ENCODE measurements around the gene RICTOR. TPM values are rescaled to one million over a fixed set of nuclear protein-coding genes. Genes with fewer than 3 reads are reported as not detected.

Gene RICTOR
- polyA plus RNA-seq, 2 of the 4 experiments (the other 2 are of a cell fraction) = 6.5 to 28.5 TPM

DNA sequence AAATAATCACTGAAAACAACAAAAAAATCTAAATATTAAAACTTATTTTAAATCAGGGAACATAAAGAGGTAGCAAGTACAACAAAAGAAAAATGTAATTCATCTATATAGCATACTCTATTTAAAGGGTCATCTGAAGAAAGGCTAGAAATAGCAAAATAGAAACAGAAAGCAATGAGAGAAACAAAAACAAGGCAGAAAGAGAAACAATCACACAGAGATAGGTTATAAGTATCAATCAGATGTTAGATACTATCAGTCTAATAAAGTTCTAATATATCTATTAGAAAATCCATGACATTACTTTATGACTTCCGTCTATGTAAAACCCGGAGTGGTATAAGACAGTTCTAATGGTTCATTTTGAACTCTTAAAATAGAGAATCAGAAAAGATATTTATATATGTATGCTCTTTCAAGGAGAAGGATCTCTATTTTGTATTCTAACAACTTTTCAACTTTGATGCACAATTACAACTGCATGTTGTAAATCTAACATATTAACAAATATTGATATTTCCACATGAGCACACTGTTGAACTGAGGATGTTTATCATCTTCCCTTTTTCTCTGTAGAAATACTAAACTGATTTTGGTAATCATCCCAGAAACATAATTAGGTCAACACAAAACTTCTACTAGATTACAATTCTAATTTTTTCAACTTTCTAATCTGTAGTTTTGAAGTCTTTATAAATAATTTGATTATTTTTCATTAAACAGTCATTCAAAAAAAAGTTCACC lies 15.8 kb downstream of the RICTOR start:
- ChIA-PET POLR2A (no interaction called here), CTCF (interaction anchor here (0.6 kb wide), 1 partner anchor 747 kb away, joined by 3 read pairs; no protein-coding TSS in a partner anchor)
- no peak for DNase-seq (ENCODE audit: low read depth in 1 of 2, low spot score in 1 of 2)
- H3K9me3 ChIP-seq = no peaks in the 10 kb centered on the region
- 51% methylated on average over 2 of the region's 2 CpGs for WGBS (ENCODE audit: missing lambda C conversion rate)
- TF ChIP-seq MYC (IDR thresholded peaks at IDR 0.05; ENCODE audit: borderline replicate concordance, low read length) = no peak
- H3K4me3 ChIP-seq = peak overlapping the region; percentile 35
- H3K4me1 ChIP-seq = peaks cover 55% of the 10 kb centered on the region
- no peak for ATAC-seq
- no peak overlapping the region for H3K27ac ChIP-seq
- peak overlapping the region; percentile 76 for H3K4me2 ChIP-seq
- peak; percentile 79 for FAIRE-seq

DNA sequence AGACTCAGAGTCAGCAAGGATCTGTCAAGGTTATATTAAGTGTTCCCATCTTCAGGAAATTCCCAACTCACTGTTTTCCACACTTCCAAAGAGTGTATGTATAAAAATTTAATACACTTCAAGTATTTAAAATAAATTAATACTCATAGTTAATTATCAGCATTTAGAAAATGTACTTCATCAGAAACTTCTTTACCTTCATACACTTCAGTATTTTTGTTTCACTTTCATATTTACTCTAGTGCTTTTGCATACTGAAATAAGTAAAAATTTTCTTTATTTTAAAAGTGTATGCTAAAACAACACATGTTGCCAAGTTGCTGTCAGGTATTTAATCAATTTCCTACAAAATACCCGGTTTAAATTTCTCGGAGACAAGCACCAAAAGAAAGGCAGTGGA lies 16.5 kb downstream of the RICTOR start:
- Histone ChIP-seq H3K27ac (no peak overlapping the region), H3K9me3 (no peaks in the 10 kb centered on the region), H3K4me1 (peaks cover 49% of the 10 kb centered on the region), H3K4me2 (peak overlapping the region; percentile 76), H3K4me3 (peak overlapping the region; percentile 35)
- 9% methylated on average over 2 of the region's 2 CpGs for WGBS (ENCODE audit: missing lambda C conversion rate)
- DNase-seq (ENCODE audit: low read depth in 1 of 2, low spot score in 1 of 2) = no peak
- POLR2A ChIA-PET = no interaction called here
- CTCF ChIA-PET = interaction anchor here (0.6 kb wide), 1 partner anchor 746 kb away, joined by 3 read pairs; no protein-coding TSS in a partner anchor
- no peak for TF ChIP-seq MAZ (IDR thresholded peaks at IDR 0.05; ENCODE audit: borderline replicate concordance, low read depth, low read length)
- no peak for TF ChIP-seq EP300 (IDR thresholded peaks at IDR 0.05)
- TF ChIP-seq HOXB5 (CRISPR knock-in tag; IDR thresholded peaks at IDR 0.05) = no peak
- TF ChIP-seq POLR2AphosphoS2 (conservative IDR thresholded peaks at IDR 0.05; ENCODE audit: low read length) = no peak
- TF ChIP-seq JUN (IDR thresholded peaks at IDR 0.05) = no peak
- TF ChIP-seq RFX5 (IDR thresholded peaks at IDR 0.05) = no peak
- TF ChIP-seq CBX2 (IDR thresholded peaks at IDR 0.05; ENCODE audit: borderline replicate concordance, low read depth) = no peak
- no peak for TF ChIP-seq FOSL2 (IDR thresholded peaks at IDR 0.05)
- no peak for TF ChIP-seq FOSL2 (CRISPR knock-in tag; IDR thresholded peaks at IDR 0.05)
- TF ChIP-seq, protein P1, sequence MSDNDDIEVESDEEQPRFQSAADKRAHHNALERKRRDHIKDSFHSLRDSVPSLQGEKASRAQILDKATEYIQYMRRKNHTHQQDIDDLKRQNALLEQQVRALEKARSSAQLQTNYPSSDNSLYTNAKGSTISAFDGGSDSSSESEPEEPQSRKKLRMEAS (IDR thresholded peaks at IDR 0.05) = no peak
- TF ChIP-seq, protein P2, sequence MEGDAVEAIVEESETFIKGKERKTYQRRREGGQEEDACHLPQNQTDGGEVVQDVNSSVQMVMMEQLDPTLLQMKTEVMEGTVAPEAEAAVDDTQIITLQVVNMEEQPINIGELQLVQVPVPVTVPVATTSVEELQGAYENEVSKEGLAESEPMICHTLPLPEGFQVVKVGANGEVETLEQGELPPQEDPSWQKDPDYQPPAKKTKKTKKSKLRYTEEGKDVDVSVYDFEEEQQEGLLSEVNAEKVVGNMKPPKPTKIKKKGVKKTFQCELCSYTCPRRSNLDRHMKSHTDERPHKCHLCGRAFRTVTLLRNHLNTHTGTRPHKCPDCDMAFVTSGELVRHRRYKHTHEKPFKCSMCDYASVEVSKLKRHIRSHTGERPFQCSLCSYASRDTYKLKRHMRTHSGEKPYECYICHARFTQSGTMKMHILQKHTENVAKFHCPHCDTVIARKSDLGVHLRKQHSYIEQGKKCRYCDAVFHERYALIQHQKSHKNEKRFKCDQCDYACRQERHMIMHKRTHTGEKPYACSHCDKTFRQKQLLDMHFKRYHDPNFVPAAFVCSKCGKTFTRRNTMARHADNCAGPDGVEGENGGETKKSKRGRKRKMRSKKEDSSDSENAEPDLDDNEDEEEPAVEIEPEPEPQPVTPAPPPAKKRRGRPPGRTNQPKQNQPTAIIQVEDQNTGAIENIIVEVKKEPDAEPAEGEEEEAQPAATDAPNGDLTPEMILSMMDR (IDR thresholded peaks at IDR 0.05) = no peak
- no peak for TF ChIP-seq NR3C1 (IDR thresholded peaks at IDR 0.05)
- TF ChIP-seq, protein P3, sequence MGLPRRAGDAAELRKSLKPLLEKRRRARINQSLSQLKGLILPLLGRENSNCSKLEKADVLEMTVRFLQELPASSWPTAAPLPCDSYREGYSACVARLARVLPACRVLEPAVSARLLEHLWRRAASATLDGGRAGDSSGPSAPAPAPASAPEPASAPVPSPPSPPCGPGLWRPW (IDR thresholded peaks at IDR 0.05) = no peak
- TF ChIP-seq EHMT2 (IDR thresholded peaks at IDR 0.05; ENCODE audit: low read depth) = no peak
- TF ChIP-seq TFCP2L1 (CRISPR knock-in tag; IDR thresholded peaks at IDR 0.05) = no peak
- no peak for TF ChIP-seq ESRRA (IDR thresholded peaks at IDR 0.05; ENCODE audit: borderline replicate concordance, low read length)
- TF ChIP-seq HOXB13 (CRISPR knock-in tag; IDR thresholded peaks at IDR 0.05; ENCODE audit: low read depth) = no peak
- TF ChIP-seq, protein P4, sequence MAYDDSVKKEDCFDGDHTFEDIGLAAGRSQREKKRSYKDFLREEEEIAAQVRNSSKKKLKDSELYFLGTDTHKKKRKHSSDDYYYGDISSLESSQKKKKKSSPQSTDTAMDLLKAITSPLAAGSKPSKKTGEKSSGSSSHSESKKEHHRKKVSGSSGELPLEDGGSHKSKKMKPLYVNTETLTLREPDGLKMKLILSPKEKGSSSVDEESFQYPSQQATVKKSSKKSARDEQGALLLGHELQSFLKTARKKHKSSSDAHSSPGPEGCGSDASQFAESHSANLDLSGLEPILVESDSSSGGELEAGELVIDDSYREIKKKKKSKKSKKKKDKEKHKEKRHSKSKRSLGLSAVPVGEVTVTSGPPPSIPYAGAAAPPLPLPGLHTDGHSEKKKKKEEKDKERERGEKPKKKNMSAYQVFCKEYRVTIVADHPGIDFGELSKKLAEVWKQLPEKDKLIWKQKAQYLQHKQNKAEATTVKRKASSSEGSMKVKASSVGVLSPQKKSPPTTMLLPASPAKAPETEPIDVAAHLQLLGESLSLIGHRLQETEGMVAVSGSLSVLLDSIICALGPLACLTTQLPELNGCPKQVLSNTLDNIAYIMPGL (CRISPR knock-in tag; IDR thresholded peaks at IDR 0.05; ENCODE audit: borderline replicate concordance) = no peak
- no peak for TF ChIP-seq E2F6 (IDR thresholded peaks at IDR 0.05; ENCODE audit: borderline replicate concordance, low read depth)
- TF ChIP-seq BHLHE40 (IDR thresholded peaks at IDR 0.05; ENCODE audit: low read depth, low read length) = no peak
- no peak for TF ChIP-seq PHF8 (IDR thresholded peaks at IDR 0.05; ENCODE audit: borderline replicate concordance, low read depth)
- ATAC-seq = no peak
- FAIRE-seq = peak; percentile 59
